CD8-positive, alpha-beta memory T cell (primary cell): Measurements from ENCODE around the gene ETFB. TPM values are rescaled to one million over a fixed set of nuclear protein-coding genes. Genes with fewer than 3 reads are reported as not detected.
"Not testable (repeated sequence)": the region's sequence is repeated elsewhere in the genome, so short reads cannot be mapped to it uniquely, and the experiment has no call there.

Experiments used
- CTCF ChIA-PET: fragments of 350-600 bp; sonication (Branson Sonifier 250); formaldehyde crosslinking; loops from one replicate; lab custom pipeline; 2021; ENCODE audit warnings: antibody characterized with exemption; lab: Charles Lee
- POLR2A ChIA-PET: fragments of 350-600 bp; sonication (Branson Sonifier 250); formaldehyde crosslinking; loops from one replicate; lab custom pipeline; 2021; ENCODE audit warnings: antibody characterized with exemption; lab: Charles Lee
- DNase-seq, 5 donors: peaks; one replicate each; pipeline versions ENCODE4 v3.0.0 to v3.0.0-alpha.2; 2020 to 2022; ENCODE audit warnings: mixed read lengths in 1 of 5
- H3K27ac ChIP-seq: one replicate; pipeline ENCODE4 v1.7.0; 2013; ENCODE audit warnings: low read depth, mild to moderate bottlenecking, low read length, moderate library complexity
- H3K27me3 ChIP-seq: 2 replicates; pipeline ENCODE4 v1.7.0; 2013; ENCODE audit warnings: low read length, mild to moderate bottlenecking; ENCODE audit not compliant: insufficient read depth, poor library complexity, severe bottlenecking
- H3K36me3 ChIP-seq: 2 replicates; pipeline ENCODE4 v1.7.0; 2013; ENCODE audit warnings: mild to moderate bottlenecking, low read length, moderate library complexity; ENCODE audit not compliant: insufficient read depth
- H3K4me1 ChIP-seq: 2 replicates; pipeline ENCODE4 v1.7.0; 2013; ENCODE audit warnings: mild to moderate bottlenecking, low read length, moderate library complexity; ENCODE audit not compliant: insufficient read depth
- H3K4me3 ChIP-seq: 2 replicates; pipeline ENCODE4 v1.7.0; 2013; ENCODE audit warnings: mild to moderate bottlenecking, low read length
- H3K9me3 ChIP-seq: 2 replicates; pipeline ENCODE4 v1.7.0; 2013; ENCODE audit warnings: mild to moderate bottlenecking, low read length
- H3K27ac Mint-ChIP-seq, 8 donors: one replicate each; pipeline ENCODE4 v1.8.0; 2020 to 2021; ENCODE audit warnings: mixed read lengths in 8 of 8, mild to moderate bottlenecking in 6 of 8, inconsistent platforms in 3 of 8, moderate library complexity in 3 of 8
- H3K27me3 Mint-ChIP-seq, 2 donors: one replicate each; pipeline ENCODE4 v1.8.0; 2020 to 2021; ENCODE audit warnings: mixed read lengths in 2 of 2, mild to moderate bottlenecking in 1 of 2, moderate library complexity in 1 of 2
- H3K36me3 Mint-ChIP-seq, 3 donors: one replicate each; pipeline ENCODE4 v1.8.0; 2020 to 2021; ENCODE audit warnings: mixed read lengths in 3 of 3, inconsistent platforms in 1 of 3, mild to moderate bottlenecking in 1 of 3
- H3K4me1 Mint-ChIP-seq, 3 donors: one replicate each; pipeline ENCODE4 v1.8.0; 2020 to 2021; ENCODE audit warnings: mixed read lengths in 3 of 3, inconsistent platforms in 1 of 3, mild to moderate bottlenecking in 1 of 3
- H3K4me3 Mint-ChIP-seq, 7 donors: one replicate each; pipeline ENCODE4 v1.8.0; 2020 to 2021; ENCODE audit warnings: mixed read lengths in 7 of 7, mild to moderate bottlenecking in 6 of 7, moderate library complexity in 4 of 7, inconsistent platforms in 2 of 7
- H3K9me3 Mint-ChIP-seq, 5 donors: one replicate each; pipeline ENCODE4 v1.8.0; 2020 to 2022; ENCODE audit warnings: mixed read lengths in 5 of 5, mild to moderate bottlenecking in 3 of 5, moderate library complexity in 2 of 5, inconsistent platforms in 1 of 5
- polyA plus RNA-seq: library from polyadenylated mRNA; unstranded; fragments of 300-500 nt; fragmentation: Illumina TruSeq; gene quantifications from one replicate; pipeline ENCODE4 v1.2.3, GENCODE V29; 2021
- total RNA-seq, 2 experiments: library from RNA; stranded (reverse); gene quantifications; one replicate each; pipeline ENCODE4 v1.2.3, GENCODE V29; 2021

The ETFB gene
- 100 to 1,000 TPM; 122 to 124 TPM for total RNA-seq
- 80.0 TPM for polyA plus RNA-seq

- Histone ChIP-seq H3K4me1 (peaks cover 37% of the 10 kb centered on the region), H3K4me3 (peak within 1 kb of the TSS; percentile 99), H3K9me3 (no peaks in the 10 kb centered on the region), H3K27ac (peak within 1 kb of the TSS; percentile 94), H3K36me3 (no peaks in the 10 kb centered on the region), H3K27me3 (no peaks in the 10 kb centered on the region)
- DNase-seq = no peak
- H3K27me3 Mint-ChIP-seq = peaks cover 0 to 10% of the 10 kb centered on the region in 2 donors
- H3K4me1 Mint-ChIP-seq = peaks cover 54 to 88% (median 65%) of the 10 kb centered on the region in 3 donors
- peak within 1 kb of the TSS; percentile 93 to 100 (median 99) for H3K27ac Mint-ChIP-seq
- ChIA-PET POLR2A (interaction anchor here (0.6 to 1.1 kb wide), 2 partner anchors 12 to 72 kb away, joined by 5 read pairs; no protein-coding TSS in a partner anchor), CTCF (interaction anchor here (0.9 kb wide), 2 partner anchors 28 to 42 kb away, joined by 3 to 4 read pairs; no protein-coding TSS in a partner anchor)
- H3K9me3 Mint-ChIP-seq = no peaks in the 10 kb centered on the region
- peaks cover 0 to 15% (median 0%) of the 10 kb centered on the region in 3 donors for H3K36me3 Mint-ChIP-seq
- H3K4me3 Mint-ChIP-seq = peak within 1 kb of the TSS; percentile 89 to 99 (median 95)
Measured at GRCh38 chr19:51365965-51366388, at the start of gene ETFB. ETFB (minus strand) TSS chr19:51366388; CDS start chr19:51366326, 62 bp downstream.

GRCh38 chr19:51415187-51415586, 49.0 kb upstream of the ETFB start:
- H3K27me3 ChIP-seq = no peaks in the 10 kb centered on the region
- H3K27ac Mint-ChIP-seq = no peak overlapping the region
- ChIA-PET CTCF (no interaction called here), POLR2A (no interaction called here)
- no peak for DNase-seq
- H3K4me1 Mint-ChIP-seq = peaks cover 0 to 2% (median 0%) of the 10 kb centered on the region in 3 donors
- H3K9me3 Mint-ChIP-seq = no peaks in the 10 kb centered on the region
- H3K4me1 ChIP-seq = no peaks in the 10 kb centered on the region
- no peaks in the 10 kb centered on the region for H3K36me3 Mint-ChIP-seq
- H3K27ac ChIP-seq = no peak overlapping the region
- no peak overlapping the region for H3K4me3 Mint-ChIP-seq
- peaks cover 13 to 24% of the 10 kb centered on the region in 2 donors for H3K27me3 Mint-ChIP-seq
- no peak overlapping the region for H3K4me3 ChIP-seq
- H3K36me3 ChIP-seq = no peaks in the 10 kb centered on the region
- no peaks in the 10 kb centered on the region for H3K9me3 ChIP-seq

- Histone ChIP-seq H3K27ac (no peak overlapping the region), H3K4me3 (no peak overlapping the region), H3K9me3 (no peaks in the 10 kb centered on the region), H3K4me1 (no peaks in the 10 kb centered on the region), H3K36me3 (no peaks in the 10 kb centered on the region), H3K27me3 (no peaks in the 10 kb centered on the region)
- H3K9me3 Mint-ChIP-seq = peaks cover 0 to 2% (median 0%) of the 10 kb centered on the region in 5 donors
- POLR2A ChIA-PET = no interaction called here
- H3K4me3 Mint-ChIP-seq = peak overlapping the region in 1 of 7 donors; percentile 34
- no peaks in the 10 kb centered on the region for H3K36me3 Mint-ChIP-seq
- DNase-seq = no peak
- H3K27ac Mint-ChIP-seq = no peak overlapping the region
- peaks cover 0 to 3% of the 10 kb centered on the region in 2 donors for H3K27me3 Mint-ChIP-seq
- CTCF ChIA-PET = interaction anchor here (0.8 to 1.4 kb wide), 3 partner anchors 10 to 72 kb away, joined by 3 read pairs; no protein-coding TSS in a partner anchor
- H3K4me1 Mint-ChIP-seq = peaks cover 4 to 7% (median 5%) of the 10 kb centered on the region in 3 donors
Measured at GRCh38 chr19:51410950-51411748, 45.0 kb upstream of the ETFB start.

- H3K36me3 ChIP-seq = no peaks in the 10 kb centered on the region
- no peak overlapping the region for H3K4me3 Mint-ChIP-seq
- no peak overlapping the region for H3K4me3 ChIP-seq
- H3K27me3 Mint-ChIP-seq = no peaks in the 10 kb centered on the region
- no peaks in the 10 kb centered on the region for H3K4me1 ChIP-seq
- no peaks in the 10 kb centered on the region for H3K27me3 ChIP-seq
- ChIA-PET POLR2A (no interaction called here), CTCF (interaction anchor here (0.7 to 3.2 kb wide), 11 partner anchors 9 to 79 kb away, joined by 3 to 20 read pairs (median 3); partner anchors contain the start of genes LIM2 and VSIG10L)
- H3K36me3 Mint-ChIP-seq = peaks cover 0 to 9% (median 0%) of the 10 kb centered on the region in 3 donors
- peaks cover 4 to 7% (median 5%) of the 10 kb centered on the region in 3 donors for H3K4me1 Mint-ChIP-seq
- H3K9me3 Mint-ChIP-seq = peaks cover 5 to 9% (median 5%) of the 10 kb centered on the region in 5 donors
- DNase-seq = peak in 4 of 5 donors; percentile 15 to 61 (median 30)
- H3K27ac Mint-ChIP-seq = no peak overlapping the region
- no peaks in the 10 kb centered on the region for H3K9me3 ChIP-seq
- H3K27ac ChIP-seq = no peak overlapping the region
Measured at GRCh38 chr19:51407511-51408131, 41.4 kb upstream of the ETFB start.

- Mint-ChIP-seq H3K4me1 (peaks cover 0 to 8% (median 7%) of the 10 kb centered on the region in 3 donors), H3K9me3 (peaks cover 5 to 17% (median 14%) of the 10 kb centered on the region in 5 donors), H3K27ac (no peak overlapping the region), H3K27me3 (no peaks in the 10 kb centered on the region), H3K4me3 (no peak overlapping the region), H3K36me3 (peaks cover 0 to 19% (median 3%) of the 10 kb centered on the region in 3 donors)
- Histone ChIP-seq H3K9me3 (peaks cover 5% of the 10 kb centered on the region), H3K4me1 (no peaks in the 10 kb centered on the region), H3K4me3 (no peak overlapping the region), H3K27me3 (no peaks in the 10 kb centered on the region), H3K27ac (no peak overlapping the region), H3K36me3 (no peaks in the 10 kb centered on the region)
- CTCF ChIA-PET = interaction anchor here (1.1 to 3.1 kb wide), 2 partner anchors 19 to 64 kb away, joined by 3 to 10 read pairs; no protein-coding TSS in a partner anchor
- POLR2A ChIA-PET = no interaction called here
- DNase-seq = no peak
Measured at GRCh38 chr19:51402117-51402516, 35.9 kb upstream of the ETFB start.

GRCh38 chr19:51399936-51400335, 33.7 kb upstream of the ETFB start:
- H3K4me1 Mint-ChIP-seq = peaks cover 14 to 21% (median 20%) of the 10 kb centered on the region in 3 donors
- POLR2A ChIA-PET, H3K27ac Mint-ChIP-seq, H3K4me1 ChIP-seq, H3K9me3 ChIP-seq, DNase-seq, H3K4me3 ChIP-seq, H3K4me3 Mint-ChIP-seq, H3K27me3 ChIP-seq, H3K27me3 Mint-ChIP-seq, H3K36me3 ChIP-seq, H3K27ac ChIP-seq: not testable (repeated sequence)
- H3K9me3 Mint-ChIP-seq = peaks cover 5 to 15% (median 14%) of the 10 kb centered on the region in 5 donors
- CTCF ChIA-PET = interaction anchor here (1.3 to 1.8 kb wide), 3 partner anchors 13 to 32 kb away, joined by 3 to 4 read pairs (median 3); partner anchors contain the start of gene LIM2
- H3K36me3 Mint-ChIP-seq = peaks cover 0 to 19% (median 3%) of the 10 kb centered on the region in 3 donors

GRCh38 chr19:51399231-51399630, 33.0 kb upstream of the ETFB start:
- peaks cover 21 to 28% (median 27%) of the 10 kb centered on the region in 3 donors for H3K4me1 Mint-ChIP-seq
- H3K27ac Mint-ChIP-seq = no peak overlapping the region
- Histone ChIP-seq H3K9me3 (peaks cover 5% of the 10 kb centered on the region), H3K4me3 (no peak overlapping the region), H3K27ac (no peak overlapping the region), H3K36me3 (no peaks in the 10 kb centered on the region), H3K27me3 (no peaks in the 10 kb centered on the region), H3K4me1 (peaks cover 12% of the 10 kb centered on the region)
- peaks cover 0 to 19% (median 3%) of the 10 kb centered on the region in 3 donors for H3K36me3 Mint-ChIP-seq
- CTCF ChIA-PET = interaction anchor here (0.6 to 1.8 kb wide), 6 partner anchors 8 to 57 kb away, joined by 3 to 6 read pairs (median 3); partner anchors contain the start of genes LIM2 and VSIG10L
- H3K27me3 Mint-ChIP-seq = peaks cover 0 to 2% of the 10 kb centered on the region in 2 donors
- no peak overlapping the region for H3K4me3 Mint-ChIP-seq
- H3K9me3 Mint-ChIP-seq = peaks cover 5 to 15% (median 14%) of the 10 kb centered on the region in 5 donors
- POLR2A ChIA-PET = no interaction called here
- DNase-seq = no peak
